PC-3 (cell line): Measurements from ENCODE around the gene LHX4.

ENCODE experiments used
- CTCF ChIP-seq: fragments of 300-600 bp; sonication (generic); conservative IDR thresholded peaks from 2 replicates; pipeline ENCODE4 v1.5.1; 2017; ENCODE audit warnings: antibody characterized with exemption, low read depth, mild to moderate bottlenecking, low read length
- EZH2 ChIP-seq: fragments of 300-600 bp; sonication (generic); IDR thresholded peaks from one replicate; pipeline ENCODE4 v1.6.1; 2017; ENCODE audit warnings: antibody characterized with exemption, mild to moderate bottlenecking, low read length; ENCODE audit not compliant: unreplicated experiment
- EZH2phosphoT487 ChIP-seq: fragments of 300-600 bp; sonication (generic); IDR thresholded peaks from 2 replicates; pipeline ENCODE4 v1.6.1; 2018; ENCODE audit warnings: mild to moderate bottlenecking, antibody characterized with exemption, low read length, borderline replicate concordance

- TF ChIP-seq CTCF (peak; percentile 60), EZH2 (no peak), EZH2phosphoT487 (no peak)
These were observed 39.8 kb downstream of the LHX4 start for GRCh38 chr1:180269645-180270529.
